Hepatocyte (in vitro differentiated cells): ENCODE results near the gene MPDZ.

Experiments used
- CTCF ChIP-seq: fragments of 200-600 bp; sonication (generic); IDR thresholded peaks from 2 replicates; pipeline ENCODE4 v1.5.1; 2016; ENCODE audit warnings: antibody characterized with exemption, mild to moderate bottlenecking; ENCODE audit not compliant: poor library complexity
- EZH2 ChIP-seq: fragments of 200-600 bp; sonication (generic); IDR thresholded peaks from 2 replicates; pipeline ENCODE4 v1.6.1; 2016; ENCODE audit warnings: antibody characterized with exemption, mild to moderate bottlenecking, borderline replicate concordance
- EZH2phosphoT487 ChIP-seq: fragments of 200-600 bp; sonication (generic); IDR thresholded peaks from one replicate; pipeline ENCODE4 v1.6.1; 2018; ENCODE audit warnings: antibody characterized with exemption, mild to moderate bottlenecking, low read depth, moderate library complexity; ENCODE audit not compliant: unreplicated experiment, severe bottlenecking

GRCh38 chr9:13089666-13090065, 189.8 kb downstream of the MPDZ start:
- TF ChIP-seq EZH2phosphoT487 (no peak), CTCF (no peak), EZH2 (no peak)
